GM12864 (cell line): ENCODE measurements around the gene FANCM.

ENCODE experiments used
- DNase-seq: peaks from one replicate; pipeline ENCODE4 v3.0.0-alpha.2; 2011; ENCODE audit warnings: low read depth
- H3K4me3 ChIP-seq: 2 replicates; pipeline ENCODE4 v1.5.1; 2011; ENCODE audit warnings: mild to moderate bottlenecking, low read depth, low read length, control low read depth
- TF ChIP-seq, protein P1 (sequence below): IDR thresholded peaks from 2 replicates; pipeline ENCODE4 v1.5.1; 2011; ENCODE audit warnings: low read depth, mild to moderate bottlenecking, moderate library complexity, low read length, control low read depth, inconsistent platforms; ENCODE audit errors: missing control alignments

FANCM gene

GRCh38 chr14:45222485-45223262 lies 86.9 kb downstream of the FANCM start:
- no peak overlapping the region for H3K4me3 ChIP-seq
- no peak for DNase-seq
- TF ChIP-seq, protein P1, sequence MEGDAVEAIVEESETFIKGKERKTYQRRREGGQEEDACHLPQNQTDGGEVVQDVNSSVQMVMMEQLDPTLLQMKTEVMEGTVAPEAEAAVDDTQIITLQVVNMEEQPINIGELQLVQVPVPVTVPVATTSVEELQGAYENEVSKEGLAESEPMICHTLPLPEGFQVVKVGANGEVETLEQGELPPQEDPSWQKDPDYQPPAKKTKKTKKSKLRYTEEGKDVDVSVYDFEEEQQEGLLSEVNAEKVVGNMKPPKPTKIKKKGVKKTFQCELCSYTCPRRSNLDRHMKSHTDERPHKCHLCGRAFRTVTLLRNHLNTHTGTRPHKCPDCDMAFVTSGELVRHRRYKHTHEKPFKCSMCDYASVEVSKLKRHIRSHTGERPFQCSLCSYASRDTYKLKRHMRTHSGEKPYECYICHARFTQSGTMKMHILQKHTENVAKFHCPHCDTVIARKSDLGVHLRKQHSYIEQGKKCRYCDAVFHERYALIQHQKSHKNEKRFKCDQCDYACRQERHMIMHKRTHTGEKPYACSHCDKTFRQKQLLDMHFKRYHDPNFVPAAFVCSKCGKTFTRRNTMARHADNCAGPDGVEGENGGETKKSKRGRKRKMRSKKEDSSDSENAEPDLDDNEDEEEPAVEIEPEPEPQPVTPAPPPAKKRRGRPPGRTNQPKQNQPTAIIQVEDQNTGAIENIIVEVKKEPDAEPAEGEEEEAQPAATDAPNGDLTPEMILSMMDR, result no peak

GRCh38 chr14:45227566-45227965 lies 91.8 kb downstream of the FANCM start:
- no peak for DNase-seq
- TF ChIP-seq, protein P1, result no peak
- no peak overlapping the region for H3K4me3 ChIP-seq

DNA sequence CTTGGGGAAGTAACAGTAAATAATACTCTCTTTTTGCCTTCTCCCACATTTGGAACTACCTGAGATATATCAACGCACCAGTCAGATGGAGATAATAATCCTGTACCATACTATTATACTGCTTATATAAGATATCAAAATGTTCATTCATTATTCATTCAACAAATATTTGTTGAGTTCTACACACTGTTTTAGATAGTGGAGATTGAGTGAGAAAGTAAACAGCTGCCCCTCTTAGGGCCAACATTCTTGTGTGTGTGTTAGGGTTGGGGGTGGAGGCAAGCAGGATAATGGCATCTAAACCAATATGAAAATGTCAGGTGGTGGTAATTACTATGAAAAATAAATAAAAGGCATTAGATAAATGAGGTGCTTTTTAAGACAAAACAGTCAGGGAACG lies 103.3 kb downstream of the FANCM start:
- TF ChIP-seq, protein P1, result no peak
- no peak for DNase-seq
- no peak overlapping the region for H3K4me3 ChIP-seq

GRCh38 chr14:45242706-45243105 lies 107.0 kb downstream of the FANCM start:
- TF ChIP-seq, protein P1, result no peak
- no peak for DNase-seq
- no peak overlapping the region for H3K4me3 ChIP-seq

DNA sequence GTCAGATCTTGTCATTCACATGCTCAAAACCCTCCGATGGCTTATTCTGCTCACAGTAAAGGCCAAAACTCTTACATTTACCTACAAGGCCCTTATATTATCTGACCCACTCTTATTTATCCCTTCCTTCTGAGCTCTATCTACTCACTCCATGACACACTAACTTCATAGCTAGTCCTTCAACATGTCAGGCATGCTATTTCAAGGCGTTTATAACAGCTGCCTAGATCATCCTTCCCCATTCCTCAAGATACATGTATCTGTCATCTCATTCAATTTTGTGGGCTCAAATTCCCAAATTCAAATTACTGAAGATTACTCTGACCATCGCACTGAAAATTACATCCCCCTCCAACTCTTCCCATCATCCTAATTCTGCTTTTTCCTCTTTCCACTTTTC lies 110.4 kb downstream of the FANCM start:
- DNase-seq, result no peak
- no peak overlapping the region for H3K4me3 ChIP-seq
- TF ChIP-seq, protein P1, result no peak

DNA sequence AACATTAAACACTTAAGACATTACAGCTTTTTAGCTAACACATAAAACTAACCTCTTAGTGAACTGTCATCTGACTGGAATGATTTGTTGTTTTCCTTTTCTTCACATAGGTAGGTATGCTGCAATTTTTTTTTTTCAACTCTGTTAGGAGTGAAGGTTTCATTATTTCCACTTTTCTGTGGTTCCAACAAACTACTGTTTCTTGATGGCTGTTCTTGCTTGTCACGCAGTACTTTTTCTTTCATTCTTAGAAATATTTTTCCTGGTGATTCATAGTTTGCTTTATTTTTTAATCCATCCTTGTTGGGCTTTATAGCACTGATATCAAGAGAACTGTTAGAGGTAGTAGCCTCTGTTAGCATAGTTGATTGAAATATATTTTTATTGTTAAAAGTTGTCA lies 111.0 kb downstream of the FANCM start:
- no peak for DNase-seq
- H3K4me3 ChIP-seq, result no peak overlapping the region
- TF ChIP-seq, protein P1, result no peak

DNA sequence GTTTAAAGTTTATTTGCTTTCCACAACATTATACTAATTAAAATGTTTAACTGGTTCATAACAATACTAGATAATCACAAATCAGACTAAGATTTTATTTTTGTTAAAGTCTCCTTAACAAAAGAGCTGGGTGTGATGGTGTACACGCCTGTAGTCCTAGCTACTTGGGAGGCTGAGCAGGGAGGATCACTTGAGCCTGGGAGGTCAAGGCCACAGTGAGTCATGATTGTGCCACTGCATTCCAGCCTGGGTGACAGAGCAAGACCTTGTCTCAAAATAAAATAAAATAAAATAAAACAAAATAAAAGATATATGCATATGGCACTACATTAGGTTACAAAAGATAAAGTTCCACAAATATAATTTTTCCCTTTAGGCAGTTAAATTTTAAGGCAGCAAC lies 111.7 kb downstream of the FANCM start:
- DNase-seq, result no peak
- TF ChIP-seq, protein P1, result no peak
- no peak overlapping the region for H3K4me3 ChIP-seq
